GM18861 (cell line): ENCODE measurements around the gene ANKRD60.

Experiments used
- ATAC-seq: cut with Tn5 transposase; IDR thresholded peaks from one replicate; pipeline ENCODE4 v1.9.1; 2021; ENCODE audit not compliant: unreplicated experiment

The ANKRD60 gene, protein sequence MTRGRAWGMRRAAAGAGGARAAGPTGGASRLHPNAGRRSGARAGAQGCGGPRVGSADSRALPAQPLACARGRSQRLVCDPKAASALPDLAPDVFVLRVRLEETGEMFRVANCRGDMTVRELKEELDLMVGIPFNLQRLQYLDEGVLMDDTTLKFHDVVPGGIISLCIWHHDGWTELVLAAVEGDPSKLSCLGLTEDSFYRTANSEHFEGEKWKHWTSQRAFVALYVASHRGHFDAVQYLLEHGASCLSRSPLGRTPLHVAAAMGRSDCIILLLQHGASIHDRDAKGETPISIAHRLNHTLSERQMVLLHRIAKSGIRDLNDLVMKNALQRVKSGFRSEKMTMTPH

DNA sequence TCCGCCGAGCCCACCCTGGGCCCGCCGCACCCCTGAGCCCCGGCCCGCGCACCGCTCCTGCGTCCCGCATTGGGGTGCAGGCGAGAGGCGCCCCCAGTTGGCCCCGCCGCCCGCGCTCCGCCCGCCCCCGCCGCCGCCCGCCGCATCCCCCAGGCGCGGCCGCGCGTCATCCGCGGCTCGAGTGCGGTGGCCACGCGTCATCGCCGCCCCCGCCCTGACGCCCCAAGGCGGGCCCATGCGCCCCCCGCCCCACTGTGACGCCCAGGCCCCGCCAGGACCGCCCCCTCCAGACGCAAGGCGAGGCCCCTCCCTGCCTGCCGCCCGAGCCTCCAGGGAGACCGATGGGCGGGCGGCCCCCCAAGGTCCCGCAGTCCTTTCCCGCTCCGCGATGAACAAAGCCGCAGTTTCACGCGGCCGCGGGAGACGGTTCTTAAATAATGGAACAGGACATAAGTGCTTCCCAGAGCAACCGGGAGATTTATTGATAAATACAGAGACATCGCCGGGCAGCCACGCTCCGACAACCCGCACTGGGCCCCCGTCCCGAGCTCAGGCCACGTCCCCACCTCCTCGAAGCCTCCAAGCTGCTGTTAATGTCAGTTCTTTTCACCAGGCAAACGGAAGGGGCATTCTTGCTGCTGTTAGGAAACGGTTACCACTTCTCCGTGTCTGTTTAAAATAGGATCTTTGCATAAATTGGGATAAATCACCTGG is at the start of gene ANKRD60:
Gene ANKRD60 (minus strand): TSS at position 170 of the 714 bp plus-strand sequence. CDS start 0 bp downstream, at position 170.
- no peak for ATAC-seq

DNA sequence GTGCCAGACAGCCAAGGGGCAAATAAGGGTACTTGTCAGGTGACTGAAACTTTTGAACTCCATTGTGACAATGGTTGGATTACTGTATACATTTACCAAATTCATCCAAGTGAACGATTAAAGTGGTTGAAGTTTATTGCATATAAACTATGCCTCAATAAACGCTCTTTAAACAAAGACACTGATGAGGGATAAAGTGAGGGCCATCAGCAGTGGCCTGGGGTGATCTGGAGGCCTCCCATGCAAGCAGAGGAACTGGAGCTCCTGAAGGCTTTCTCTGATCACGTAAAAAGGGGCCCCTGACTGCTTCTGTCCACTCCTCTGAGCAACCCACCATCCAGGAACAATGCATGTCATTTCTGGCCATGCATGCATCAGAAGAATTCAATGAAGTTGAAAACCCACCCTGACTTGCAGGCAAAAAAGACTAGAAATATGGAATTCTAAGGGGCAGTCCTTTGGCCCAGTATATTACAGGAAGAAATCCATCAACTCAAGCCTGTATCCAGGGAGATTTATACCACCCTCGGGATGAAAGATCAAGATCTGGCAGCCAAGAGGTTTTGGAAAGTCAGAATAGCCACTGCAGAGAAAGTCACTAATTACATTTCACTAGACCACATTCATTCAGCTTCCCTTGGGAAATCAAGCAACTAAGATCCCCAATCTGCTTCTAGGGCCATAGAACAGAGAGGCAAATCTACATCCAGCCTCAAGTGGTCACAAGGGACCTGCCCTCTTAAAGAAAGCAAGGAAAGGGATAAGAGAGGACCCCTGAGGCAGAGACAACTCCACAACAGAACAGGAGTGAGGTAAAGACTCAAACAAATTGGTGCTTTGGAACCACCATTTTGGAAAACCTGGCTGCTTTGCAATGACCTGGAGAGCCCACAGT is 49.4 kb upstream of the ANKRD60 start:
- no peak for ATAC-seq

DNA sequence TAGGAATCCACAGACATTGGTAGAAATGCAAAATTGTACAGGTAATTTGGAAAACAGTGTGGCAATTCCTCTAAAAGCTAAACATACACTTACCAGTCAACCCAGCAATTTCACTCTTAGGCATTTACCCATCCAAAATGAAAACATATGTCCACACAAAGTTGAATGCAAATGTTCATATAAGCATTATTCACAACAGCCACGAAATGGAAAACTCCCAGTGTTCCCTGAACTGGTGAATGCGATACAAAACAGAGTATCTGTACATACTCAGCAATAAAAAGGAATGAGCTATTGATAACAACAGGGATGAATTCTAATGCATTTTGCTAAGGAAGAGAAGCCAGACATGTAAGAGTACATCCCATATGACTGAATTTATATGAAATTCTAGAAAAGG is 48.7 kb upstream of the ANKRD60 start:
- ATAC-seq = no peak

DNA sequence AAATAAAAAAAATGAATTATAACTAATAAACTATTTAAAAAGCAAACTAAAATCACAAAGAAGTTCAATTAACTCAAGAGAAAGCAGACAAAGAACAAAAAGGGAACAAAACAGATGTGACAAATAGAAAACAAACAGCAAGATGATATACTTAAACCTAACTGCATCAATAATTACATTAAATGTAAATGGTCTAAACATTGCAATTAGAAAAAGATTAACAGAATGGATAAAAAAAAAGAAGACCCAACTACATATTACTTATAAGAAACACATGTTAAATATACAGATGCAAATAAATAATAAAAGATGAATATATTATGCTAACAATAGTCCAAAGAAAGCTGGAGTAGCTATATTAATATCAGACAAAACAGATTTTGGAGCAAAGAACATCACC is 45.9 kb upstream of the ANKRD60 start:
- no peak for ATAC-seq

DNA sequence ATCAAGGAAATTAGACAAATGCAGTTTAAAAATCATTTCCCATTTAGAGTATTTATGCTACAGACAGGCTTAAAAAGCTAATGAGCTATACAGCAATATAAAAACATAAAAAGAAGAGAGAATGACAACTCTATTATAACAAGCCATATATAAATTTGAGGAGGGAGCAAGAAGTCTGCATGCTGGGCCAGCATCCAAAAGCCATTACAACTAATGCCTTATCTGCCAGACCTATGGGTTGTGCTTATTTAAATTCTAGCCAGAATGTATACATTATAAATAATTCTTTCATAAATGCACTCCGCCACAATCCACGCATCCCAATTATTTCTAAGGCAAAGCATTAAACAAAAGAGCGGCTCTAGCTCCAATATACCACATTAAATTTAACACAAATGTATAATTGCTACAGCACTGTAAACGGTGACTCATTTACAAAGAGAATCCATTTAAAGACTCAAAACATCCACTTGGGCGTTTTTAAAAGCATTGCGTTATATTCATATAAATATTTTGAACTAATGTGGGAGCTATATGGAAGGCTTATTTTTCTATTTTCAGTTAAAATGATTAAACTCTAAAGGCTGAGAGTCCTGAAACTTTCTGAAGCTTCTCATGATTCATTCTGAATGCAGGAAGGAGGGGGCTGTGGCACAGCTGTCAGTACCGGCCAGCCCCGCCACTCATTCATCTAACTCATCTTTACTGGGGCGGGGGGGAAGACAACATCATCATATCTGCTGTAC is 43.3 kb upstream of the ANKRD60 start:
- no peak for ATAC-seq

DNA sequence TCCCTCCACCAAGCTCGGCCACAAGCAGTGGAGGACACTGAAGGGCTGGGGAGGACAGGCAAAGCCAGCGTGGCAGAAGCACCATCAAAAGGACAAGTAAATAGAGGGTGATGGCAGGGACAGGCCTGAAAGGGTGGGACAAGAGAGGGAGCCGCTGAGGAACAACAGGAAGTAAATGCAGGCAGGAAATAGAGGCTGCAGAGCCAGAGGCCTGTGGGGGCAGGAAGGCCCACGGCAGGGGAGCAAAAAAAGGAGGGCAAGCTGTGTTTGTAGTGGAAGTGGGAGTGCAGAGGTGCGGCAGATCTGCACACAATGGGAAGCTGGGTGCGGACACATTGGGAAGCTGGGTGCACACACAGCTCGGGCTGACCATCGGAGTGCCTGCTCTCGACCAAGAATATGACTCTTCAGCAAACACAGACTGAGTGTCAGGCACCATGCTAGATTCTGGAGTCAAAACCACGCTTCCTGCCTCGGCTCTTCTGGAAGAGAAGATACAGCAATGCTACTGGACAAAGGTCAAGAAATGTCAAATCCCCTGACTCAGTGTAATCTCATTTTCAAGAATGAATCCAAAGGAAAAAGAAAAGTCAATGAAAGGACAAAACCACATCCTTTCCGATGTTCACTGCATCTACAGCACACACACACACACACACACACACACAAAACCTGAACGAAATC is 40.6 kb upstream of the ANKRD60 start:
- ATAC-seq = no peak

DNA sequence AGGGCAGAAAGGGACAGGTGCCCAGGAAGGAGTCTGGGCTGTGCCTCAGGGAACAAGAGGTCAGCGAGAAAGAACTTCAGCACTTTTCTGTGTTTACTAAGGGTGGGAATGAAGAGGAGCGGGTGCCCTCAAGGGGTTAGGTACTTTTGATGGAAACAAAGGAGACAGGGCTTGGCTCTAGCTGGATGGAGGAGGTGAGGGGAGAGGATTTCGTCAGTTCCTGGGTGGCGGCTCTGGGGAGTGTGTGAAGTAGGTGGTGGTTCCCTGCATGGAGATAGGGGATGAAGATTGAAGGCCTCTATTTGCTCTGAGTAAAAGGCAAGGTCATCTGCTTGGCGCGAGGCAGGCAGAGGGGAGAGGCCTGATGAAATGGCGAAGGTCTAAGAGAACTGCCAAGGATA is 40.0 kb upstream of the ANKRD60 start:
- ATAC-seq = no peak

DNA sequence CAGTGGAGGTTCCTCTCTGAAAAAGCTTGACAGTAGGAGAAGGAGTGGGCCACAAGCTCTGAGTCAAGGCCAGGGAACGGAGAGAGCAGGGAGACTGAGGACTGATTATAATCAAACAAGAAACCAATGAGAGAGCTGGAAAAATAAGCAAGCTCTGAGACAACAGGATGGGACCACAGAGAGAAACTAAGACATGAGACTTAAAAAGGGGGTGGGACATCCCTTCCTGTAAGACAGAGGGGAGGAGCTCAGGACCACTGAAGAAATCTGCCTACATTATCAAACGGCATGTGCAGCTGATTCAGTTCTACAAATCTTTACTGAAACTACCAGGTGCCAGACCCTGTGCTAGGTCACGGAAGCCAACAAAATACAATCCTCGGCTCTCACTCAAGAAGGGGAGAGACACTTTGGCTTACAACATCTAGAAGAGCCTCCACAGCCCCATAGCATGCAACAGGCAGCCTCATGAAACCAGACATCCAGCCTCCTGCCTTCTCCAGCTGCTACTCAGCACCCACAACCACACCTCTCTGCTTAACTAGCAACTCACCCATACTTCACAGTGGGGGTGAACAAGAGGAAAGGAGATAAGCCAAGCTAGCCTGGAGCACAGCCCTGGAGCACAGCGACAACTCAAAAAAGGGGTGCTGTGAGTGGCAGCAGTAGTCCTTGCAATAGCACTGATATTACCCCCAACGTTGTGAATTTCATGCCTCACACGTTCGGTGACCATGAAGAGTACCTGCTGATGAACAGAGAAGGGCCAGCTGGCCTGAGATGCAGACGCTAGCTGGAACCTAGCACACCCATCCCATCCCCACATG is 39.1 kb upstream of the ANKRD60 start:
- no peak for ATAC-seq

DNA sequence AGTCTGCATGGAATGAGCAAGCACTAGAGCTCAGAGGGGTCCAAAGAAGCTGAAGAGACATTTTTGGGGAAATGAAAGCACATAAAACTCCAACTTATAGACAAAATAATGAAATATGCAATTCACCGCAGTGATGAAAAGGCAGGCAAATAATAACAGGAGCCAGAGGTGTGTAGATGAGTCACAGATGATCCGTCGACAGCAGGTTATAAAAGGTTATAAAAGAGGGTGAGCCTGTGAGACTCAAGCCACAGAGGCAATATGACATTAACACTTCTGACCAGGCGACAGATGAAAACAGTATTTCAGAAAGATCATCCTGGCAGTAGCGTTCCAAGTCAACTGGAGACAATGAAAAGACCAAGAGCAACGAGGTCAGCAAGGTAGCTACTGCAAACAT is 35.8 kb upstream of the ANKRD60 start:
- no peak for ATAC-seq

DNA sequence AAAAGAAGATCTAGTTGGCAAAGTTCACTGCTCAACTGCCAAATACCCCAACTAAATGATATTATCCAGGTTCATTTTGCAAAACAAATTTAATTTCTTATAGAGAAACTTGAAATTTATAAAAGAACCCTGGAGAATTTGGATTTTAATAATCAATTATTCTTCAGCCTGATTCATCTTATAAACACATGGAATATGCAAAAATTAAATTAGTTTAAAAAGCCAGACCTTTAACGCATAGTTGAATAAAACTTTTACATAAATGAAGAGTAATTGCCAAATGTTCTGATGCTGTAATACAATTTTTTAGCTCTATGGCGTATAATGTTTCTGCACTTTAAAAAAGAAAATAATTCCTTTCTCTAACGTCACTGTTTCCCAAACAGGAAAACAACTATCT is 33.2 kb upstream of the ANKRD60 start:
- no peak for ATAC-seq

DNA sequence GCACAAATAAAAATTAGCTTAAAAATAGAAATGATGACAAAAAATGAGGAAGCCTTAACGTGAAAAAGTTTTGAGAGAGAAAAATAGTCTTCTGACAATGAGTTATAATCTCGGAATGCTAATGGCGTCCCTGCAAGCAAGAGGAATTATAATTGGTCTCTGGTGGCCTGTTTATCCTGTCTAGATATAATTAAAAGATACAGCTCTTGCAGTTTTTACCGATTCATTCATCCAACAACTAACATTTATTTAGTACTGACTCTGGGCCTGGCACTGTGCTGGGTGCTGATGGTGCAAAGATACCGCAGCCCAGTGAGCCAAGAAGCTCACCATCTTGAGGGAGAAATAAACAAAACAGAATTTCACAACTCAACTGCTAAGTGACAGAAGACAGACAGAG is 31.6 kb upstream of the ANKRD60 start:
- no peak for ATAC-seq

DNA sequence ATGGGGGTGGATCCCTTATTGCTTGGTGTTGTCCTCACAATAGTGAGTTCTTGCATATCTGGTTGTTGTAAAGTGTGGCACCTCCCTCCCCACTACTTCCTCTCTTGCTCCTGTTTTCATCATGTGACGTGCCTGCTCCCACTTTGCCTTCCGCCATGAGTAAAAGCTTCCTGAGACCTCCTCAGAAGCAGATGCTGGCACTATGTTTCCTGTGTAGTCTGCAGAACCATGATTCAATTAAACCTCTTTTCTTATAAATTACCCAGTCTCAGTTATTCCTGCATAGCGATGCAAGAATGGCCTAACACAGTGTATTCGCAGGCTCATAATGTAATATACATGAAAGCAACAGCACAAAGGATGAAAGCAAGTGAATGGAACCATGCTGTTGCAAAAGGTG is 28.4 kb upstream of the ANKRD60 start:
- no peak for ATAC-seq

DNA sequence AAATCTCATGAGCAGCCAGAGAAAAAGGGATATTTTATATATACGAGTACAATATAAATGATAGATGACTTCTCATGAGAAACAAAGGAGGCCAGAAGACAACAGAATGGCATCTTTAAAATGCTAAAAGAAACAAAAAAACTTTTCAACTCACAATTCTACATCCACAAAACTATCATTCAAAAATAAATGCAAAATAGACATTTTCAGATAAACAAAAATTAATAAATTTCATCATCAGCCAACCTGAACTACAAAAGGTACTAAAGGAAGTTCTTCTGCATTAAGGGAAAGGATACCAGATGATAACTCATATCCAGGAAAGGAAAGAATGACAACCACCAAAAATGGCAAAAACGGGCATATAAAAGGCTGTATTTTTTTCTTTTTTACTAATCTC is 27.9 kb upstream of the ANKRD60 start:
- no peak for ATAC-seq

DNA sequence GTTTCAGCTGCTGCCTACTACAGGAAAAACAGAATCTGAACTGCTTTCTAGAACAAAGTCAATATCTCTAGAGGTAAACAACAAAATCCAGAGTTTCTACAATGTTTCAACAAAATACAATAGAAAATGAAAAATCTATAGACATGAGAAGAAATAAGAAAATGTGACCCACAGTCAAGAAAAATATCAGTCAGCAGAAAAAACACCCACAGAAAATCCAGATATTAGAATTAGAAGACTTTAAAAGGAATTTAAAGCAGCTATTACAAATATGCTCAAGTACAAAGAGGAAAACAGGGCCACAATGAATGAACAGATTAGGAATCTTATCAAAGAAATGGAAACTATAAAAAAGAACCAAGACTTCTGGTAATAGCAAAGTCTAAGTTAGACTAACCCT is 26.4 kb upstream of the ANKRD60 start:
- no peak for ATAC-seq

DNA sequence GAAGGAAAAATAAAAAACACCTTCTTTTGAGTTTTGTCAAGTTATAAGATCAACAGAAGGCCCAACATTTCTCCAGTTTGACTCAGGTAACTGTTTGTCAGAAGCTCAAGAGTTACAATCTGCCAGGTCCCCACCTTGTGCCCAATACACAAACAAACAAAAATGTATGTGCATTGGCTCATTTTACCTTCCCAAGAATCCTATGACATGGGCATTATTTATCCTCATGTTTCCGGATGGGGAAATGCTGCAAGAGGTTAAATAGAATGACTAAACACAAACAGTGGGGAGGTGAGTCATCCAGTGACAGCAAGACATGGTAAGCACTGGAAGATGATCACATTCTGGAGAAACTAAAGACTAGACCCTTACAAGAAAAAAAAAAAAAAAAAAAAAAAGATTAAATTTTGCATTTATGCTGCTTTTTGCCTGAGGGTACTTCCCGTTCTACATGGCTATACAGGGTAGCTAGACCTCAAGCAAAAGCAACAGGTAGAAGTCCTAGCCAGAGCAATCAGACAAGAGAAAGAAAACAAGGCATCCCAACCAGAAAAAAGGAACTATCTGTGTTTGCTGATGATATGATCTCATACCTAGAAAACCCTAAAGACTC is 23.6 kb upstream of the ANKRD60 start:
- ATAC-seq = no peak

DNA sequence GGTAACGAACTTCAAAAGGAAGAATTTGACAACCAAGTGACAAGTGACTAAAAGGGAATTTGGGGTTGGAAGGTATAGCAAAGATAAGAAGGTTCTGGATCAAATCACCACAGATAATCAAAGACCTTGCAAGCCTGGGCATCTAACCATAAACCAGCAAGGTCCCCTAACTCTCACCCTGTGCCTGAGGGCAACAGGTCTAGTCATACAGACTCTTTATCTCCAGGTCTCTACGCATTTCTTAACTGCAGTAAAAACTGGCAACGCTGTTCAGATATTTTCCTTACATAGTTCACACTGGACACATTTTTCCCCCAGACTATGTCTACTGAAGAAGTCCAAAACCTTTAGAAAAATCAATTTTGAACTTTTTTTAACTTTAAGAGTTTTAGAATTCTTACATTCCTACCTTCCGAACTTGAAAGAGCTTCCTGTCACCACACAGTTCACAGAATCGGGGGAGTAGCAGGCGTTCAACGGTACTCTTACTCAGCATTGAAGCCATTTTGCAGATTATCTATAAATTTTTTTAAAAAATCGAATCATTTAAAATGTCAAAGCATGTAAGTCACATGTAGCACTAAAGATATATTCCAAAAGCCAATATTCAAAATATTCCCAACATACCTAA is 23.0 kb upstream of the ANKRD60 start:
- ATAC-seq = no peak

DNA sequence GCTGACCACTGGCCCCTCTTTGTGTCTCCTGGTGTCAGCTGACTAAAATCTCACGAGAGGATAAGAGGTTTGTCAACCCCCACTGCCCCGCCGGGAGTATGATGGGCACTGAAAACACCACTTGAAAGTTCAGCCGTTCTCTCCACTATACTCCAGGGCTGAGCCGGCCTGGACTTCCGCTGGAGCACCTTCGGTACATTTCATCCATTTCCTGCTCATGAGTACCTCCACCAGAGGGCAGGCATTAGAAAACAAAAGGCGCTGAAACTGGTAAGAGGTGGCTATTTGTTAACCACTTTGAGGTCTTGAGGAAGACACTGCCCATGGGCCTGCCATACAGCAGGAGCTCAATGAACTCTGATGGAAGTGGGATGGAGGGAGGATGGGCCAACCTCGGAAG is 17.9 kb upstream of the ANKRD60 start:
- no peak for ATAC-seq

DNA sequence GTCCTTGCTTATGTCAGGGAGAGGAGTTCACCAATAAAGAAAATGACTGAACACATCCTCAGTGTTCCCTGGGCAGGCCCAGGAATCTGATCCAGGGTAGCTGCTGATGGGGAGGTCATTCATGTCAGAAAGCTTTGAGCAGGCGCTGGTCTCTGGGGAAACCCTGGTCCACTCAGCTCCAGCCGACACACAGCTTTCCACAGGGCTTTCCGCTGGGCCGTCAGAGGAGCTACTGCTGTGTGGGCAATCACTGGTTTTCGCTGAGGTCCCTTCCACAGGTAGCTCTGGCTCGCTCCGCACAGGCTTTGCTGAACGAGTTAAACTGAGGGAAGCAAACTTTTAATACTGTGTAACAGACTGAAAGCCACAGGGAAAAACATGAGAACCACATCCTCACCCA is 17.5 kb upstream of the ANKRD60 start:
- ATAC-seq = no peak
